SK-MEL-5 (cell line): ENCODE measurements around the gene TBX2. TPM values are rescaled to one million over a fixed set of nuclear protein-coding genes. Genes with fewer than 3 reads are reported as not detected.
"Not testable (repeated sequence)": the region's sequence is repeated elsewhere in the genome, so short reads cannot be mapped to it uniquely, and the experiment has no call there.

Experiments
- DNase-seq: peaks from one replicate; pipeline ENCODE4 v3.0.0-alpha.2; 2016; ENCODE audit warnings: low read depth, low spot score
- in situ Hi-C: cut with HindIII; loops from 2 replicates; pipeline ENCODE4 v1.10.0; 2016; ENCODE audit warnings: low sequenced_read_pairs, high pct_unique_total_duplicates, low pct_unique_long_range_greater_than_20kb
- total RNA-seq: library from RNA; depleted of rRNA; stranded (reverse); fragments of >200 nt; shearing (Covaris generic); gene quantifications from 2 replicates; pipeline ENCODE4 v1.2.3, GENCODE V29; 2014

Gene TBX2
- total RNA-seq, 1 experiment from 2014 or later: 25.2 TPM

GRCh38 chr17:61415374-61416210 lies 15.9 kb downstream of the TBX2 start:
- DNase-seq: no peak
- in situ Hi-C loops: no loop called here

- no peak for DNase-seq
- in situ Hi-C loops: no loop called here
Observed at GRCh38 chr17:61416211-61416539, 16.5 kb downstream of the TBX2 start.

DNA sequence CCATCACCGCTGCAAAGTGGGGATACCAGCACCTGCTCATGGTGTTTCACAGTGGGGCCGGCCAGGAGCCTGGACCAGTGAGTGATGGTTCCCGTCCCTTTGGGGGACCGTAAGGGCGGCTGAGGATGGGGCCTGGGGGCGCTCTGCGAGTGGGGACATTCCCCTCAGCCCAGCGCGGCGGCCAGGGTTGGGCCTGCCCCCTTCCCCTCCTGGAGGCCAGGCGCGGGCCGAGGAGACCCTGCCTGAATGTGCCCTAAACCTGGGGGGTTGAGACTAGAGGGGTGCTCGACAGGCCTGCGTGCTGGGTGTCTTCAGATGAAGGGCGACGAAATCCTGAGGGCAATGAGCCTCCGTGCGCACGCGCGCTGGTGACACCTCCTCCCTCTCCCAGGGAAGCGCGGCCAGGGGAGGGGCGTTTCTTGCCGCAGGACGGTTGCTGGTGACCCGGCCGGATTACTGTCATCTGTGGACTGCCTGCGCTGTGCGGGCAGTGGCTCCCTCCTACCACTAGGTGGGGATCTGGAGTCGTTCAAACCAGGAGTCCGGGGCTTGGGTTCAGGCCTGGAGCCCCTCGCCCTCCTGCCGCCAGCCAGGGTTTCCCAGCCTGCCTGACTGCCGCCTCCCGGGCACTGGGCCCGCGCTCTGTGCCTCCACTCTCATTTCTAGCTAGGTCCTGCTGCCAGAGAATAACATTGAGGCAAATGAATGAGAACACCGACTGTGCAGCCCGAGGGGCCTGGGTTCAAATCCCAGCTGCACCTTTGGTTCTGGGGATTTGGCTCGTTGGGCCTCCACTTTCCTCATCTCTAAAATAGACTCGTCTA lies 17.1 kb downstream of the TBX2 start:
- in situ Hi-C loops: no loop called here
- peak; percentile 96 for DNase-seq

DNA sequence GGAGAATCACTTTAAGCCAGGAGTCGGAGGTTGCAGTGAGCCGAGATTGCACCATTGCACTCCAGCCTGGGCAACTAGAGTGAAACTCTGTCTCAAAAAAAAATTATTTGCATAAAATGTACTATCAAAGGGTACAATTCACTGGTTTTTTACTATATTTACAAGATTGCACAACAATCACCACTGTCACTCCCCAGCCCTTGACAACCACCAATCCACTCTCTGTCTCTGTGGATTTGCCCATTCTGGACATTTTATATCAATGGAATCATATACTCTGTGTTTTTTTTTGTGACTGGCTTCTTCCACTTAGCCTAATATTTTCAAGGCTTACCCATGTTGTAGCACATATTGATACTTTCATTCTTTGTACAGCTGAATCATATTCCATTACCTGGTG lies 18.8 kb downstream of the TBX2 start:
- no peak for DNase-seq
- in situ Hi-C loops: no loop called here

- DNase-seq: no peak
- in situ Hi-C loops: no loop called here
Observed at GRCh38 chr17:61419496-61420046, 19.9 kb downstream of the TBX2 start.

GRCh38 chr17:61420052-61420451 lies 20.4 kb downstream of the TBX2 start:
- in situ Hi-C loops: no loop called here
- no peak for DNase-seq

DNA sequence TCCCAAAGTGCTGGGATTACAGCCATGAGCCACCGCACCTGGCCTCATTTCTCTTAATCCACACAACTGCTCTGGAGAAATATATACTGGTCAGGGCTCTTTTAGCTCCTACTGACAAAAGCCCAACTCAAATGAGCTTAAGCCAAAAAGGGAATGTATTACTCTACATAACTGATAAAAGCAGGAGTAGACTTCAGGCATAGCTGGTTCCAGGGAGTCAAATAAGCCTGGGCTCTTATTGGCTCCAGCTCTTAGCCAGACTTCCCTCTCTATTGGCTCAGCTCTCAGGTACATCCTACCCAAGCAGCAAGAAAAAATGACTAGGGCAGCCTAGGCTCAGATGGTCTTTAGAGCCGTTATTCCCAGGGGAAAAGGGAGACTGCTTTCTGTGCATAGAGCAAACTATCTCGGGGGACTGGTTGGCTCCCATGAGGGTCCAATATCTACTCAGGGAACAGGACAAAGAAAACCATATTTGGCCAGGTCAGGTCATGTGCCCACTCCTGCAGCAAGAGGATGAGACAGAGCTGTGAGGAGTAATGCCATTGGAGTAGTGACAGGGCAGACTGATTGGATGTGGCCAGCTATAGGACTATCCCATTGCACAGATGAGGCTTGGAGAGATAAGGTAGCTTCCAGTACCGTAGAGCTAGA lies 21.2 kb downstream of the TBX2 start:
- DNase-seq: no peak
- in situ Hi-C loops: no loop called here

DNA sequence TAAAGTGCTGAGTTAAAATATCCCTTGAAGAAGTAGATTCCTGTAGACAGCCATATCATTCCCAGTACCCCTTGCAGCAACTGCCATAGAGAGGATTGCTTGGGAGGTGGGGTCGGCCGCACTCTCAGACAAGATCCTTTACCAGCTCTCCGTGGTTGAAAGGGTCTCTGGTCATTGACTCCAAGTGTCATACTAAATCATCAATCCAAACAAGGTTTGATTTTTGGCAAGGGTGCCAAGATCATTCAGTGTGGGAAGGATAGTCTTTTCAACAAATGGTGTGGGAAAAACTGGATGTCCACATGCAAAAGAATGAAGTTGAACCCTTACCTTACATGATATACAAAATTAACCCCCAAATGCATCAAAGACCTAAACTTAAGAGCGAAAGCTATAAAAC lies 21.8 kb downstream of the TBX2 start:
- DNase-seq: no peak
- in situ Hi-C loops: no loop called here

- no peak for DNase-seq
- in situ Hi-C loops: no loop called here
Observed at GRCh38 chr17:61422116-61422799, 22.6 kb downstream of the TBX2 start.

DNA sequence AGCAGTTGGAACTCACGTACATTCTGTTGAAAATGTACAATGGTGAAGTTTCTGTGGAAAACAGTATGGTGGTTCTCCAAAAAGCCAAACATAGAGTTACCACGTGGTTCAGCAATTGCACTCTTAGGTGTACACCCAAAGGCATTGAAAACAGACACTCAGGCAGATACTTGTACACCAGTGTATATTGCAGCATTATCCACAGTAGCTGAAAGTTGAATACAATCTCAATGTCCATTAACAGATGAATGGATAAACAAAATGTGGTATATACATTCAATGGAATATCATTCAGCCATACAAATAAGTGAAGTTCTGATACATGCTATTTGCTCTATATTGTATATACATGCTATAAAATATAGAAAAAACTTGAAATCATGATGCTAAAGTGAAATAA lies 23.2 kb downstream of the TBX2 start:
- in situ Hi-C loops: no loop called here
- DNase-seq: no peak

DNA sequence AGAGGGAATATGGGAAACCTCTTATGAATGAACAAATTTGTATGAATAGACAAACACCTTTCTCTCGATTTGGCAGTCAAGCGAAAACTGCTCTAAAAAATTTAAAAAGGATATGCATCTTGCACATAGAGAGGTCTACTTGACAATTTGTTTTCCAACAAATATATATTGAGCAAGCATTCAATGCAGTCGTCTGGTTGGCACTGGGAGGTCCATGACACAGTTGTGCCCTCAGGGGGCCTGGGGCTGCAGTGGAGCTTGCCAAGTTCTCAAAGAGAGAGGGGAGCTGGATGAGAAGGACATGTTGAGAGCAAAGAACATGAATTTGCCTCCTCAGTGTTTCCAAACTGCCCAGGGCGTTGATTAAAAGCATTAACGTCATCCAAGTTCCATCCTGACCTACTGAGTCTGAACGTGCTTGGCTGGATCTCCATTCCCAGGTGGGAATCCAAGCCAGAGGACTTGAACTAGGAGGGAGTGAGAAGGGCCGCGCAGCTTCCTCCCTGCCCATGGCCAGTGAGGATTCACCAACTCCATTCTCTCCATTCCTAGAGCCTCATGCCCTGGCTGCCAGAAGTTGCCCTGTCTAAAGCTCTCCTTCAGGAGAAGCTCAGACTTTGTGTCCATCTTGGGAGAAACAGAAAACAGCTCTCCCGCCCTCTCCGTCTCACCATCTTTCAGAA lies 24.5 kb downstream of the TBX2 start:
- DNase-seq: no peak
- in situ Hi-C loops: no loop called here

DNA sequence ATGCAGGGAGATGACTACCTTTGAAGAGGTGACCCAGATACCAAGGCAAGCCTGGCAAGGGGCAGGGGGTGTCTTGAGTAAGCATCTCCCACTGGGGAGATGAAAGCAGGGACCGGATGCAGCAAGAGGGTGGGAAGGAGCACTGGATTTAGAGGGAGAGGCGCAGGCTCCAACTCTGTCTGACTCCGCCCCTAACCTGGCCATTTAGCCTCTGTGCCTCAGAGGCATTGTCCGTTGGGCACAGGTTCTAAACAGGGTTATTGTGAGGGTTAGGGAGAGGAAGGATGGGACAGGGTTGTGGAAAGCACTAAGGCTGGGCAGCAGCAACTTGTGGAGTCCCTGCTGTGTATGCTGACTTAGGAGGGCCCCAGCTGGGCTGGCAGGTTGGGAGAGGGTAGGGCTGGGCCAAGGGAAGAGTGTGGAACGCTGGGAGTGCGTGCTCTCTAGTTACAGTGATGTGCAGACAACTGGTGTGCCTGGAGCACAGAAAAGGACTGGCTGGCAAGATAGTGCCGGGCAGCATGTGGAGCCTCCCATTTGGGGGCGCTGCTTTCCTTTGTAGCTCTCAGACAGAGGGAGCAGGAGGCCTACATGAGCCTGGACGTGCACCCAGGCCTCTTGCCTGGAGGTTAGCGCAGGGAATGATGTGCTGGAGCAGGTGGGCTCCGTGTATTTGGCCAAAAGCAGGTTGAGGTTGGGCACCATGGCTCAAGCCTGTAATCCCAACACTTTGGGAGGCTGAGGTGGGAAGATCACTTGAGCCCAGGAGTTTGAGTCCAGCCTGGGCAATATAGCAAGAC lies 26.2 kb downstream of the TBX2 start:
- in situ Hi-C loops: no loop called here
- peak; percentile 57 for DNase-seq

- no peak for DNase-seq
- in situ Hi-C loops: no loop called here
Observed at GRCh38 chr17:61426482-61427304, 27.1 kb downstream of the TBX2 start.

- DNase-seq: no peak
- in situ Hi-C loops: no loop called here
Observed at GRCh38 chr17:61427567-61427966, 27.9 kb downstream of the TBX2 start.

GRCh38 chr17:61429274-61429673 lies 29.6 kb downstream of the TBX2 start:
- in situ Hi-C loops: no loop called here
- no peak for DNase-seq

DNA sequence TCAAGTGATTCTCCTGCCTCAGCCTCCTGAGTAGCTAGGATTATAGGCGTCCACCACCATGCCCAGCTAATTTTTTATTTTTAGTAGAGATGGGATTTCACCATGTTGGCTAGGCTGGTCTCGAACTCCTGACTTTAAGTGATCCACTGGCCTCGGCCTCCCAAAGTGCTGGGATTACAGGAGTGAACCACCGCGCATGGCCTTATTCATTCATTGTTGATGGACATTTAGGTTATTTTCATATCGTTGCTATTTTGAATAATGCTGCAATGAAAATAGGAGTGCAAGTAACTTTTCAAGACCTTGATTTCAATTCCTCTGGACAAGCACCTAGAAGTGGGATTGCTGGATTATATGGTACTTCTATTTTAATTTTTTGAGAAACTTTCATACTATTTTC lies 30.2 kb downstream of the TBX2 start:
- in situ Hi-C loops, DNase-seq: not testable (repeated sequence)
